ENCODE measurements around the gene AOPEP.
A peak's percentile ranks its signal among the peaks of the same experiment; 100 is the strongest.

The AOPEP gene

DNA sequence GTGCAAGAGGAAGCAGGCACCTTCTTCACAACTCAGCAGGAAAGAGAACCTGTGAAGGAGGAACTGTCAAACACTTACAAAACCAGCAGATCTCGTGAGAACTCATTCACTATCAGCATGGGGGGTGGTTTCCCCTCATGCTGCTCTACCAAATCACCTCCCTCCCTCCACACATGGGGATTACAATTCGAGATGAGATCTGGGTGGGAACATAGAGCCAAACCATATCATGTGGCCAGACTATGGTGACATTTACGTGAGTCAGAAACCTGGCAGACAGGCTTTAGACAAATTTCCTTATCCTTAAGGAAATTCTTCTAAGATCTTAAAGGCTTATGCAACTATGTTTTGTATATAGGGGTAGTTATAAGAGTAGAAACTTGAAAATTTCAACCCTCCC lies 8.7 kb upstream of the AOPEP start:
- DNase-seq = no peak

DNA sequence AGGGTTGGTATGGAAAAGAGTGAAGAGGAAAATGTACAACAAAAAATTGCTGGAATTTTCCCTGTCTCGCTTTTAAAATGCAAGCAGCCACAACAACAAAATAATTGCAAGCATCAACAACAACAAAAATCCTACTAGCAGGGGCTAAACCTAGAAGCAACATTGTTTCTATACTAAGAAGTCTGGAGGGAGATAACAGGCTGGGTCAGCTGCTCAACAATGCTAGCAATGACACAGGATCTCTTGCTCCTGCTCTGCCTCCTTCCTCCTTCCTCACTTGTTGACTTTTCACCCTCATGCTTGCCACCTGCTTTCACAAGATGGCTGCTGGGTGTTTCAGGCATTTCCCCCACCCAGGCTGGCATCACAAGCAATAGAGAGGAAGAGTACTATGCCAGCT lies 7.6 kb upstream of the AOPEP start:
- peak; percentile 12 for DNase-seq

DNA sequence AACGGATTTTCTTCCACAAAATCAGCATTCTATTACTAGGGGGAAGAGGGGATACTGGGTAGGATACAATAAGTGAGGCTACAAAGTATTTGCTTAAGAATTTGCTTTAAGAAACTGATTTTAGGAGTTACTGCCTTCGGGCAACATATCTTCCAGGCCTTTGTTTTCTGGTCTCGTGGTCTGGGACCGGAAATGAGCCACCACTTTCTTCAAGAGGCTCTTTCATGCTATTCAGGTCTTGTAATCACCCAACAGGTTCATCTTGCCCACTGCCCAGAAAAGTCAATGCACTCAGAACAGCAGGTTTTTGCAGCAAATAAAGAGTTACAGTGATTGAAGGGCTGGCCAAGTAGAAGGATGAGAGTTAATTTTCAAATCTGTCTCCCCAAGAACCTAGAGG lies 6.6 kb upstream of the AOPEP start:
- DNase-seq = no peak

DNA sequence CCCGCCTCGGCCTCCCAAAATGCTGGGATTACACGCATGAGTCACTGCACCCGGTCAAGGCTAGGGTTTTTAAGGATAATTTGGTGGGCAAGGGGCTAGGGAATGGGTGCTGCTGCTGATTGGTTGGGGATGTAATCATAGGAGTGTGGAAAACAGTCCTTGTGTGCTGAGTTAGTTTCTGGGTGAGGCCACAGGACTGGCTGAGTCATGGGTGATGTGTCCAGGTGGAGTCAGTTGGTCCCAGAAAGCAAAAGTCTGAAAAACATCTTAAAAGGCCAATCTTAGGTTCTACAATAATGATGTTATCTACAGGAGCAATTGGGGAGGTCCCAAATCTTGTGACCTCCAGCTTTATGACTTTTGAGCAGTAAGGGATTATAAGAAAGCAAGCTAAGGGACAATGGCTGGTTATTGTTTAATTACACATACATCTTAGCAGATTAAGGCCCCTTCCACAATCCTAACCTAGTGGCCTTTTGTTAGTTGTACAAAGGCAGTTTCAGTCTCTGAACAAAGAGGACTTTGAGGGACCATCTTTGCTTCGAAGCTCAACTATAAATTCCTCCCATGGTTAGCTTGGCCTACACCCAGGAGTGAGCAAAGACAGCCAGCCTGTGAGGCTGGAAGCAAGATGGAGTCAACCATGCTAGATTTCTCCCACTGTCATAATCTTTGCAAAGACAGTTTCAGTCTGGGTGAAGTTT lies 5.5 kb upstream of the AOPEP start:
- no peak for DNase-seq

DNA sequence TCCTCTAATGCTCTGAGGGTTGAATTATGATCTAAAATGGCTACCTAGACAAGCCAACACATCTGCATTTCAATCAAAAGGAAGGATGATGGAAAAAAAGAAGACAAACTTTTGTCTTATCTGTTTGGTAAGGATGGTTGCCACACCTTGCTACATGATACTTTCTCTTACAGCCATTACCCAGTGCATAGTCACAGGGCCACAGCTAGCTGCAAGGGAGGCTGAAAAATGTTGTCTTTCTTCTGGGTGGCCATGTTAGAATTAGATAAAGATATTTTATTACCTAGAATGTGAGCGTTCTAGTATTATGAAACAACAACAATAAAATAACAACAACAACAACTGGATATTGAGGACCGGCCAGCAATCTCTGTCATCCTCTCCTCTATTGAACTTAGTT lies 4.7 kb upstream of the AOPEP start:
- no peak for DNase-seq

DNA sequence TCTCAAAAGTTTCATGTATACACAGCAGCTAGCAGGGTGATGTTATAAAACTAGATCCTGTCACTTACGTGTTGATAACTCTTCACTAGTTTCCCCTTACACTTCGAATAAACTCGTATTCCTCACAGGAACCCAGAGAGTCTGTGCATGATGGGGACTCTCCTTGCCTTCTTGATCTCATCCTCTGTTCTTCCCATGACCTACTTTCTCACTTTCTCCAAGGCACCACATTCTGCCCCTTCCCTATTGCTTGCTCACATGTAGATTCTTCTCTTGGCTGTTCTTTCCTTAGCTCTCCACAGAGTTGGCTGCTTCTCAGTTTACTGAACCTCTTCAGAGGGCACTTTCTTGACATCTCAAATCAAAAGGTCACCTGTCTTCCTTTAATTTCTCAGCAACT lies 1.2 kb upstream of the AOPEP start:
- no peak for DNase-seq

DNA sequence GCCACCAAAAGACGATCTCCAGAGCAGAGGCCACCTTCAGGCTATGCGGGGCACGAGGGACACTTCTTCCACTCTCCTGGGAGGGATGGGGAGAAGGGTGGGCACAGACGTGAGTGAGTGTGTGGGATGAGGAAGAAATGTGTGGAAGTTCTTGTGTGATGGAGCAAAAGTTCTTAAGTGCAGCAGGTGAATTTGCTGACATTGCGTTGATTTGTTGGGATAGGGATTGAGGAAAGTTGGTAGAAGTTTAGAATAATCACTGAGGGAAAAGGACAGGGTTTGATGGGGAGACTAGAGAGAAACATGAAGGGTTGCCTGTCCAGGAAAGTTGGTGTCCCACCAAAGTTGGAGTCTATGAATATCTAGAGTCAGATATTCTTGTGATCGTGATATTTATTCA lies 2.2 kb downstream of the AOPEP start:
- DNase-seq = no peak

DNA sequence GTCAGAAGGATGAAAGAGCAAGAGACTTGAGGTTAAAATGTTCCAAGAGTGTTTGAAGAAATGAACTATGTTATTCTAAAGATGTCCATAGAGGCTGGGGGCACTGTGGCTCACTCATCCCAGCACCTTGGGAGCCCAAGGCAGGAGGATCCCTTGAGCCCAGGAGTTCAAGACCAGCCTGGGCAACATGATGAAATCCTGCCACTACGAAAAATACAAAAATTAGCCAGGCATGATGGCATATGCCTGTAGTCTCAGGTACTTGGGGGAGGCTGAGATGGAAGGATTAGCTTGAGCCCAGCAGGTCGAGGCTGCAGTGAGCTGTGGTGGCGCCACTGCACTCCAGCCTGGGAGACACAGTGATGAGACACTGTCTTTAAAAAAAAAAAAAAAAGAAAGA lies 2.7 kb downstream of the AOPEP start:
- no peak for DNase-seq

DNA sequence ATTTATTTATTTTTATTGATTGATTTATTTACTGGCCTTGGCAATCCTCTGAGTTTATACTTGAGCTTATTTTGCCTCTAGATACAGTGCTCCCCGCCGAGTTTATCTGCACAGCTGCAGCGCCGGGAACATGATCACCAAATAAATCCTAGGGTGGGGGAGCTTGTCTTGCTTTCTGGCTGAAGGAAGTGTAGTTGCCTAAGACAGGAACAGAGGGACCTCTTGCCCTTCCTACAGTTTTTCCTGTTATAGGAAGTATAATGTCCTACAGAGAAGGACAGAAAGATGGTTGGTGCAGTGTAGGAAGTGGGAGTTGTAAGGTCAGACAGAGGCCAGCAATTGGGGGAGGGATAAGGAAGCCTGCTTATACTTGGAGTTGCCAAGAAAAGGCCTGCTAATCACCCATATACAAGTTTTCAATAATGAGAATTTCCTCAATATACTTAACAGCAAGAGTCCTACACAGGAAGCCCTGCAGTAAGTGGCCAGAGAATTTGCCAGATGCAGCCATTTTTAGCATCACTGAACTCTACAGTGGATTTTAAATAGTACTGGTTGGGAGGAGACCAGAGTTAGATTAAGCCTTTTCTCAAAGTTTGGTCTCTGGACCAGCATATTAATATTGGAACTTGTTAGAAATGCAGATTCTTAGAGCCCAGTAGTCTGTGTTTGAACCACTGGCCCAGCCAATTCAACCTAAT lies 7.7 kb downstream of the AOPEP start:
- no peak for DNase-seq

DNA sequence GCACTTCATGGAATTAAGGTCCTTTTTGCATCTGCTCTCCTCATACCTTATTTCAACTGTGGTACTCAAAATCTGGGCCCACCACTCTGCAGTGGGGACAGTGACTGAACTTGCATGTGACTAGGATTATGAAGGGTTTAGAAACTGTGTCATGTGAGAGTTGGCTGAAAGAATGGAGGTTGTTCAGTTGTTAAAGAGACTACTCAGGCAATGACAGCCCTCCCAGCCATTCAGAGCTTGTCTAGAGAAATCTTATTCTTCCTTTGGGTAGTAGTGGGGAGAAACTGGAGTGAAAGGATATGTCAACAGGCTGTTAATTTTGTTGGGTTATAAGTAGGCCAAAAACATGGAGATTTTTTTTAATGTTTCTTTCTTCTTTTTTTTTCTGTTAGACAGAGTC lies 10.3 kb downstream of the AOPEP start:
- DNase-seq = no peak

DNA sequence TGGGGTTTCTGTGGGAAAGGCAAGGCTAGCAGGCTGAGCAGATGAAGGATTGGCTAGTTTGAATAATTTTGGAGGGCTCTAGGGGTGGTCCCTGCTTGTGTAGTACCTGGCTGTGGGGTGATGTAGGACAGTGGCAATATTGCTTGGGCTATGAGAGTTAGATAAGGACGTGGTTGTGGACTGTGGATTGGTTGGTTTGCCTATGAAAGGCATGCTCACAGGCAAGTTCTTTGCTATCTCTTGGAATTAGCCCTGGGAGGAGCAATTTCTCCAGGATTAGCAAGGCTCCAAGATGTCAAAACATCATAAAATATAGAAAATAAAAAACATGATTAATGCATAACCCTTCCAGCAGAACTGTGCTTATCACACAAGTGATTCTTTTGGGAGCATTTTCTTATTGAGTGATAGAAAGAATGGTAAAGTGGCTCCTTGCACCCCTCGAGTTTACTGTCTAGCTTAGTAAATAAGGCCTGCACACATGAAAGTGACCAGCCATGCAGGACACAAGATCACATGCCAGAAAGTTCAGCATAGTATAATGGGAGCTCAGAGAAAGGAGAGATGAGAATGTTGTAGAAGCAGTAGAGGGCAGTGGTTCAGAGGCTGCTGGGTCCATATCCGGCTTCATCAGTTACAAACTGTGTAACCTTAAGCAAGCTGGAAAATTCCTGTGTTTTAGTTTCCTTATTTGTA lies 13.8 kb downstream of the AOPEP start:
- no peak for DNase-seq

DNA sequence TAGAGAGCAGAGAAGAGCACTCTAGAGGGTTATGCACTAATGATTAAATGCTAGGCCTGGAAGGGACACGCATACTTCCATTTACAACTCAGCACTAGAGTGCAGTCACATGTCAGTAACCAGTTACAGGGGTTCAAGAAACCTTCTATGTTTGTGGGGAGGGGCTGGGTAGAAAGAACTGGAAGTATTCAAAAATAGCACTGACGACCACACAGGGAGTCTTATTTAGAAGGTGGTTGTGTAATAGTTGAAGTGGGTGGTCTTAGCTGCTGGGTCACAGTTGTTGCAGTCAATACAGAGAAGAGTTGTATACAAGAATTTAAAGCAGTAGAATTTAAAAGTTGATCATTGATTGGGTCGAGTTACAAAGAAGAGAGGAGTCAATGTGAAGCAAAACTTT lies 15.4 kb downstream of the AOPEP start:
- DNase-seq = peak; percentile 35

DNA sequence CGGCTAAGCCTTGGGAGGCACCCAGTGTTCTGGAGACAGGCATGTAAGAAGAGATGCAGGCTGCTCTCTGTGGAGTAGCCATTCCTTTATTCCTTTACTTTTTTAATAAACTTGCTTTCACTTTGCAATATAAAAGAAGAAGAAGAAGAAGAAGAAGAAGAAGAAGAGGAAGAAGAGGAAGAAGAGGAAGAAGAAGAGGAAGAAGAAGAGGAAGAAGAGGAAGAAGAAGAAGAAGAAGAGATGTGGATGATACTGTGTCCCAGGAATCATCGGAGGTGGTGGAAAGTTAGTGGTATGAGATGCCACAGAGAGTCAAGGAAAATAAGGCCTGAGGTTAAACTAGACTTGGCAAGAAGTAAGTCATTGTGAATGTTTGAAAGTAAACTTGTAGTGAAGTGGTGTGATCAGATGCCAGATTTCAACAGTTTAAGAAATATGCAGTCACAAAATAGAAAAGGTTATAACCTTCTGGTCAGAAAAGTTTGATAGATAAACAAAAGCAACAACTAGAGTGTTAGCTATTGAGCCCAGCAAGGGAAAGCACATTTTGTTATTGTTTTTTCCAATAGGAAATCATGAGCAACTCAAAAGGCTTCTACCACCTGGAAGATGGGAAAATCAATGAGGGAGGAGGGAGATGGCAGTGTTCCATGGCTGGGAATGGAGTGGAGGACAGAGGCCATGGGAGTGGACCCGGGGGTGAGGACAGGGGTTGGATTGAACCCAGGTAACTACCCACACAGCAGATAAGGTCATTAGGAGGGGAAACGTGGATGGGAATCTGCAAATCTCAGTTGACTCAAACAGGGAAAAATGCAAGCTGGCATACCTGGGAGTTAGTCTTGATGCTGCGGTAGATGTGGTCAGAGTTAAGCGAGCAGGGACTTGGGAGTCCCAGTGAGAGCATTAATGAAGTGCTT lies 16.8 kb downstream of the AOPEP start:
- no peak for DNase-seq

DNA sequence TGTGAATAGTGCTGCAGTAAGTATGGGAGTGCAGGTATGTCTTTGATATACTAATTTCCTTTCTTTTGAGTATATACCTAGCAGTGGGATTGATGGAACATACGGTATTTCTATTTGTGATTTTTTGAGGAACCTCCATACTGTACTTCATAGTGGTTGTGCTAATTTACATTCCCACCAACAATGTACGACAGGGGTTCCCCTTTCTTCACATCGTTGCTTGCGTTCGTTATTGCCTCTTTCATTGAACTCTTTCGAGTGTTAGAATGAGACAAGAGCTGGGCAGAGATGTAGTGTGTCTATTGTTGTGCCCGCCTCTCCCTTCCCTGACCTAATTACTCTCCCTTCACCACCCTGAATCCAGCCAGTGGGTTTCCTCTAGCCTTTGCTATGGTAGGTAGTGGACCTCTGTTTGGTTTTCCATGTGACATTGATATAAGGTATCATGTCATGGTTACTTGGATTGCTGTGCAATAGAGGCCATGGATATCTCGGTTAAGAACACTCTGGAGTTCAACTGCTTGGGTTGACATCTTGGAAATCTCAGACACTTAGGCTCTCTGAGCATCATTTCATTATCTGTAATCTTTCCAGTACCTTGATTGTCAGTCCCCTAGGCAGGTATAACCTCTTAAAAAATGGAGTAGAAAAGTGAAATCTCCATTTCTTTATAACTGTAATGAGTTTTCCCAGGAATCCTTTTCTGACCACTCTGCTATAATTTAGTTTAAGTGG lies 19.5 kb downstream of the AOPEP start:
- DNase-seq = no peak

DNA sequence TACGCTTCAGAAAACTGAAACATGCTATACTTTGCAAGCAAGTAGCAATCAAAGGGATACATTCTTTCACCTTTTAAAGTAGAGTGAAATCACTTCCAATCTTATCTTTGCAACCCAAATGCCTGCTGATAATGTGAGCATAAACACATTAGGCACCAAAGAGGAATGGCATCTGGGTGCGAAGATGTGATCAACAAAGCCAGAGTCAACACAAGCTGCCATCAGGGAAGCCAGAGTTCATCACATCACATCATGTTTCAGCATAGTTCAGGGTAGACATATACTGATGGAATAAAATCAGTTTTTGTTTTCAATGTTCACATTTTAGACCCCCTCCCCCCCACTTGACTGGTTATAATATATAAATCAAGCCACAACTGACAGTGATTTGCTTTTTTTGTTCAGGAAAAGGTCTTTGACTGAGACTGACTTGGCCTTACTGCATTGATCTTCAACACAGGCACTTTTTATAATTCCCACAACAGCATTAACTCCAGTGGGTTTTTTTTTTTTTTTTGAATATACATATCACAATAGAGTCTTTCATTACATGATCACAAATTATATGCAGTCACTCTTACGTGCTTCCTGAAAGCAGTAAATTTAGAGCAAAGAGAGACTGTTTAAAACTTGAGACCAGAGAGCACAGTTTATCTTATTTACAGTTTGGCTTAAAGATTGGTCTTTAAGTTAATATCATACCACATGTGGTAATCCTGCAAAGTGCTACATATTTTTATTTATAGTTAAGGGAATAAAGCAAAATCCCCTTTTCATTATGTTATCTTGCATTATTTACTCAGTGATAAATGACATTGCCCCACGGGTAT lies 20.3 kb downstream of the AOPEP start:
- no peak for DNase-seq

DNA sequence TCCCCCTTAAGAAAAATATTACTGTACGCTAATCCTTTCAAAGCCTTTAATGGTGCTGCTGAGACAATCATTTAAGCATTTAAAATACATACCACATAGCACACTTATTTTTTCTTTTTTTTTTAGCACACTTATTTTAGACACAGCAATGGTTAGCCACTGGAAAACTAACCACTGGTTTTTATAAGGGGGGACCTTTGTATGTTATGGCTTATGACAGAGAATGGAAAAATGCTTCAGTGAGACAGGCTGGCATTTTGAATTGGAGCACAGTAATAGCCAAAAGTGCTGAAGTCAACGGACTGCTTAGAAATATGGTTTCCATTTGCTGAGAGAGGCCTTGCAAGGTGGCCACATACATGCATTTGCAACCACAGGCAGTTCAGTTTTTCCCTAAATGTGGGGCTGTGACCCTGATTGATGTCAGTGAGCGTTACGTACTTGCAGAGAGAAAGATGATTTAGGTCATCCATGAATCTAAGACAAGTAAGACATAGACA lies 28.5 kb downstream of the AOPEP start:
- DNase-seq = no peak

DNA sequence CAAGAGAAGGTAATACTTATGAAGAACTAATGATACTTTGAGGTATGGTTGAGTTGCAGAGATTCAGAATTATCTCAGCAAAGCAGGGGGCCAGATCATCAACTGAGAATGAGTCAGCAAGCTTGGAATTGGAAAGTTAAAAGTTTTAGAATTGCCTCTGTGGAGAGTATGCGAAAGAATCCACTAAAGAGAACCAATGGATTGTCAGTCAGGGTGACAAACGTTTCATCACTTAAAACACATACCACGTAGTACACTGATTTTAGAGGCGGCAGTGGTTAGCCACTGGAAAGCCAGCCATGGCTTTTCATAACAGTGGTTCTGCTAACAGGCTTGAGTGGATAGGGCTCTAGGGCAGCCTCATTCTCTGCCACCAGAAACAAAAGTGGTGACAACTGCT lies 30.7 kb downstream of the AOPEP start:
- no peak for DNase-seq

DNA sequence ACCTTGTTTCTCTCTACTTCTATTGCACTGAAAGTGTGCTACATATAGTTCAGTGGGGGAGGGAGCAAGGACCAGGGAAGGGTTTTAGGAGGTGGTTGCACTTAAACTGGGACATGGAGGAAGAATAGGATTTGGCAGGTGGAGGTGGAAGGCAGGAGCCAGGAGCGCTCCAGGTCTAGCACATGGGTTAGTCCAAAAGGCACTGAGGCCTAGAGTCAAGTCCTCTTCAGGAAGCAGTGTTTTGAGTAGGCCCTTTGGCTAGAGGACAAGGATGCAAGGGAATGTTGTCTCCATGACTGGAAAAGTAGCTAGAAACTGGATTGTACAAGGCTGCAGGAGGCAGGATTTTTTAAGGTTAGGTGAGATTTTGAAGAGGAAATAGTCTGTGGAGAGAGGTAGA lies 31.5 kb downstream of the AOPEP start:
- no peak for DNase-seq

DNA sequence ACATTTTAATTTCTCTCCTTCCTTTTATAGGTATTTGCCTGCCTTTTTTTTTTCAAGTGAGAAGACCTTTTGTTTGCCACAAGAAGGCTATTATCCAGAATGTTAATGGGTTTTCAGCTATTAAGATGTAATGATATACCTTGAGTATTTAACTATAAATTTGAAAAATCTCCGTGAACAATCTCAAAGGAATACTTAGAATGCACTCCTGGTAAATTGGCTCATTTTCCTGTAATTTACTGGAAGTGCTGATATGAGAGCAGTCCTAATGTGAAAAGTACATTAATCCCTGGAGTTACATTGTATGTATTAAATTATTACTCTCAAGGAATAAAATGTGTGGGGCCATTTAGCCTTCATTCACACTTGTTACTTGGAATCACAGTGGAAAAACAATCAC lies 32.4 kb downstream of the AOPEP start:
- DNase-seq = no peak

DNA sequence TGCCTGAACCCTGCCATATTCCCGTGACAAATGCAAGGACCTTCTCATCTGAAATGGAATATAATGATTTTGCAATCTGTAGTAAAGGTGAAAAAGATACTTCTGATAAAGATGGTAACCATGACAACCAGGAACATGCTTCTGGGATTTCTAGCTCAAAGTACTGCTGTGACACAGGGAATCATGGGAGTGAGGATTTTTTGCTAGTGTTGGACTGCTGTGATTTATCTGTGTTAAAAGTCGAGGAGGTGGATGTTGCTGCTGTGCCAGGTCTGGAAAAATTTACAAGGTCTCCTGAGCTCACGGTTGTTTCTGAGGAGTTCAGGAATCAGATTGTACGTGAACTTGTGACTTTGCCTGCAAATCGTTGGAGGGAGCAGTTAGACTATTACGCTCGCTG lies 33.5 kb downstream of the AOPEP start:
- DNase-seq = no peak

DNA sequence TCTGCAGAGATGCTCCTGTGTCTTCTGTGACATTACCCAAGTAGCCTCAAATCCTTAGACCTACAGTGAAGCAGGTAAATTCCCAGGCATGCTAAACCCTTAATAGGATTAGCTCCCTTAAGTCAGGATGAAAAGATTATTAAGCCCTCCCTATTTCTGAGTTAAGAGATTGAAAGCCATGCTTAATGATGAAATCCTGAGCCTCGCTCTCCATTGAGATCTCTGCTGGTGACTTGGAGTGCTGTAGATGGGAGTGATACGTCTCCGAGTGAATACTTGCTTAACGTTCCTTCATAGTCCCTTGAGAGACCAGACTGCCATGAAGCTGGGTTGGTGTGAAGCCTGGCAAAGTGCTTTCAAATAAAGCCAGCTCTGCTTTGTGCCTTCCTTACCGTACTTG lies 34.2 kb downstream of the AOPEP start:
- DNase-seq = no peak
